Measurements from ENCODE around the gene FAT3.

Gene FAT3

DNA sequence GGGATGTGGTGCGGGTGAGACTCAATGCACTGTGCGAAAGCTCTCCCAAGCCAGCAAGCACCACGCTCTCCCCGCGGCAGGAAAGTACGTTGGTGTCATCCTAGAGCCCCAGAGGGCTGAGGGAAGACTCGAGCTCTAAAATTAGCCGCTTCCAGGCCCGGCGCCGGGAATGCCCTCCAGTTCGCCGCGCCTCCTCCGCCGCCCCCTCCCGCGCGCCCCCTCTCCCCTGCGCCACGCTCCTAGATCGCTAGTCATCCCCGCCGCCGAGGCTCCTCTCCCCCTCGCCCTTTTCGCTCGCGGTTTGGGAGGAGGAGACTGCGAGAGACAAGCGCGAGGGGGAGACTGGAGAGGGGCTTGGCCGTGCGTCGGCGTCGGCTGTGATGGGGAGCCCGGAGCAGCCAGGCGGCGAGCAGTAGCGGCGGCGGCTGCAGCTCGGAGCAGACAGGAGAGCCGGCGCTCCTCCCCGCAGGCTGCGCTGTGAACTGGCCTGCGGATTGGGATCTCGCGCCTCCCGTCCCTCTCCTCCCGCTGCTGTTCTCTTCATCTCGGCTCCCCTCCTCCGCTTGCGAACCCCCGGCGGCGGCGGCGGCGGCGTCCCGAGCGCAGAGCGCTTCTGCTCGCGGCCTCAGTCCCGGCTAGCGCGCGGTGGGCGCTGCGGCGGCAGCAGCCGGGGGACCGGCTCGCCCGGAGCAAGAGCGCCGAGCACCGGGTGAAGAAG, at the start of gene FAT3:
Gene FAT3 (plus strand): TSS at position 412 of the 718 bp plus-strand sequence. CDS start 127,295 bp downstream, outside the sequence.
- DNase-seq = peak; percentile 90

DNA sequence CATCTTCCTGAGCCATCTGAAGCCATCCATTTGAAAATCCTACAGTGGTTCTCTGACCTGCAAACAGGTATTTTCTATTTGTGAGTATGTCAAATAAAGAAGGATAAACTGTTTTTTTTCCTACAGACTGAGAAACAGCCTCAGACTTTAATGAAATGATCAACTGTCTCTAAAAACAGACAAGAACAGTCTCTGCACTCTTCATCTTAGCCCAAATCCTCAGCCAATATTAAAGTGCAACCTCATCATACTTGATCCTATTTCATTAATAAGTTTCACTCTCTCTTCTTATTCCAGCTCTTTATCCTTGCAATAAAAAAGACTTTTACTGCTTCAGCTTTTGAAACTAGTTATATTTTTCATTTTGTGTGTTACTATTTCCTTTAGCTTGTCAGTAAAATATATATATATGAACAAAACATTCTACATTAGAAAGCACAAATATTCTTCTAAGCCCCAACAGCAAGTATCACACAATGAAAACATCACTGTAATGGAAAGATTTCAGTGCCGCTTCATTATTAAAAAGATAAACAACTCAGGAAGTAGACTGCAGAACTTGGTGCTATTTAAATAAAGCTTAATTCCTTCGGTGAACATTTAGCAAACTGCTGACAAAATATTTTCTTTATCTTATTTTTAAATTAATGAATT, 45.5 kb upstream of the FAT3 start:
- no peak for DNase-seq

DNA sequence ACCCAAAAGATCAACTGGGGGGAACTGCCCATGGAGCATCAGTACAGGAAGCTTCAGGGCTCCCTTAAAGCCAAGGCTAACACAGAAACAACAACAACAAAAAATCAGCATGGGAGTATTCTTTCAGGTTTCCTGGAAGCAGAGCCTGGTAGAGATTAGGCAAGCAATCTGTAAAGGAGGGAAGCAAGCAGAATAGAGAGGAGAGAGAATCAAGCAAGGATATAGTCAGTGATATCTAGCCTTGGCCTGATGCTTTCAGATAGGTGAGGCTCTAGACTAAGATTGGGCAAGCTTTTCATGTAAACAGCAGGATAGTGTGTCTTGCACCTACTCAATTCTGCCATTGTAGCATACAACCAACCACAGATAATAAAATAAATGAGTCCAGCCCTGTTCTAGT, 44.4 kb upstream of the FAT3 start:
- DNase-seq = no peak

DNA sequence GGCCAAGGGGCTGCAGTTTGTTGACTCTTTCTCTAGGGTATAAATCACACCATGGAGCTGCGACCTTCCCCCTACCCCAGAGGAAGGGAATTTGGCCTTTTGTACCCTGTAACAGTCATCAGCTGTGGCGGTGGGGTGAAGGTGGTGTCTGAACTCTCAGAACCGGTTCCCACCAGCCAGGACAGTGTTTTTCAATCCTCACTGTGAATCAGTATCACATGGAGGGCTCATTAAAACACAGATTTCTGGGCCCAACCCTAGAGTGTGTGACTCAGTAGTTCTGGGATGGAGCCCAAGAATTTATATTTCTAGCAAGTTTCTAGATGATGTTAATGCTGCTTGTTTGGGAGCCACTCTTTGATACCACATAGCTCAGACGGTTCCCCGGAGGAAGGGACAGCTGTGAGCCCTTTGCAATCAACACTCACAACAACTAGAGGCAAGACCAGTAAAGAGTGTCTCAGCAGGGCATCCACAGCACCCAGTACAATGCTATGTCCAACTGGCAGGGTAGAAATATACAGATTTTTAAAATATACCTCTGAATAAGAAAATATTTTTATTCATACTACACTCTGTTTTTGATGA, 43.9 kb upstream of the FAT3 start:
- DNase-seq = no peak

DNA sequence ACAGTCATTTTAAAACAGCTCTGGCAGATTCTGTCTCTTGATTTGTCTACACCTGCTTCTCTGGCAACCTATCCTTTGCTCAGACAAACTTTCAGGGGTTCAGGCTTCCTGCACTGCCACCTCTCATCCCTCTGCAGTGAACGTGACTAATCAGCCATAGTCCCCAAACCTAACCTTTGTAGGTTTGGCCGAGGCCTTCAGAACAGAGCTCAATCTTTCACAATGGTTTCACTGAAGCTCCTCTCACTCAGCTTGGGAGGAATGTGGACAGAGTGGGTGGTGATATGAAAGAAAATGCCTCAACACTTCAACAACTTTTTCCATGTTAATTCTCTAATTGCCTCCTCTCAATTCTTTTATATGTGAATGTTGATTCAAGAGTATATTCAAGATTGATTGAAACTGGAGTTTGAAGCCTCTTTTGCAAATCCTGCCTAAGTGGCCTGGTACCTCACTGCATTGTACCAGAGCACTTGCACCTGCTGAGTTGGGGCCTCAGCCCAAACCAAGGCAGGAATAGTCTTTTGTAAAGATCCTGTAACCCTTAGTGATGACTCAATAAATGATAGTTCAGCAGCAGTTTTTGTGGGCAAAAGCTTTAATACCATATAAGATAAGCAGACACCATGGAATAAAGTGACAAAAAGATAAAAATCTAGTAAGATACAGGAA, 33.9 kb upstream of the FAT3 start:
- no peak for DNase-seq

DNA sequence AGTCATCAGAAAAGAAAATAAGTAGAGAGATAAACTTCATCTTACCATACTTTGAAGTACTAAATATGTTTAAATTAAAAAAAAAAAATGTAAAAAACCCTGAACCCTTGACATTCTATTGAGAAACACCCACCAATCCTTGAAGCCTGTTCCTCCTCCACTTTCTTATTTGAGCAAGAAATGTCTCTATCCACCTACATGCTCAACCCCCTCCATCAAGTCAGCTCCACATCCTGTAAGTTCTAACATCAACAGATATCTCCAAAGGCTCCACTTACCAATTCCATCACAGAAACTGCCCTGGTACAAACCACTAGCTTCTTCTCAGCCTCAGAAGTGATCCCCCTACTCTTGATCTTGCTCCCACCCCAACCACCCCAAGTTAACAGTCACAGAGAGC, 32.5 kb upstream of the FAT3 start:
- DNase-seq = no peak

DNA sequence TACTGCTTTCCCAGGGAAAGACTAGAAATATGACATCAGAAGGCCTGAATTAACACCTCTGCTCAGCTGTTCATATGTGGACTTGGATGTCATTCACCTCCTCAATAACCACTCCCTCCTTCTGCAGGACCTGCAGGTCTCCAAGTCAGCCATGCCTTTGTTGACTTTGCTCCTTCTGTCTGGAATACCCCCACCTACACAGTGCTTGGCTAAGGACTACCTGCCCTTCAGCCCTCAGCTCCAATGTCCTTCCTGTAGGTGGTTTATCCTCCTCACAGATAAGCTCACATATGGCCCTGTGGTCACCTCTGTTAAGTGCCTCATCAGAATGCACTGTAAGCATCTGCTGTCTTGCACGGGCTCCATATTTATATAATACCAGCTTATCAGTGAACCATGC, 26.4 kb upstream of the FAT3 start:
- no peak for DNase-seq

DNA sequence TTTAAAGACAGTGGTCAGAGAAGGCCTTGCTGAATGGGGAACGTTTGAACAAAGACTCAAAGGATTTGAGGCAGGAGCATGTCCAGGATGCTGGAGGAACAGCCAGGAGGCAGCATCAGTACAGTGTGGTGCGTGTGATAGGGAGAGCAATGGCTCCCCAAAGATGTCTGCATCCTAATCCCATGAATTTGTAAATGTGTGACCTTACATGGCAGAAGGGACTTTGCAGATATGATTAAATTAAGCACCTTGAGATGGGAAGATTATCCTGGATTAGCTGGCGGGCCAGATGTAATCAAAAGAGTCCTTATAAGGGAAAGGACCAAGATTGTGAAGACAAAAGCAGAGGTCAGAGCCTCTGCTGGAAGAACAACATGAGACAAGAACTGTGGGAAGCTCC, 24.6 kb upstream of the FAT3 start:
- no peak for DNase-seq

DNA sequence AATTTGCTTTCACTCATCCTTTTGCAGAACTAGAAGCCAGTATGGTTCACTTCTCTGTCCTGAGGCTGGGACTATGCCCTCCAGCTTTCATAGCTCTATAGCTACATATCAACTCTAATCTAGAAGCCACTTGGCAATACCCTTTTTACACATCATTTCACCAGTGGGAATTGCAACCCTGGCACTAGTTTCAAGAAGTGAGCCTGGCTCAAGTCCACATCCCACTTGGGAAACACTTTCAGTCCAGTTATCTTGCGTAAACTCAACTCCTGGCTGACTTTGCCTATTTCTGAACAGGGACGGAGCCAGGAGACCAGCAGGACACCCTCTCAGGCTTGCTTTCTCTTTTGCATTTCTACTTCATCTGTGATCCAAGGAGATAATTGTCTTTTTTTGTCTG, 19.9 kb upstream of the FAT3 start:
- DNase-seq = no peak

DNA sequence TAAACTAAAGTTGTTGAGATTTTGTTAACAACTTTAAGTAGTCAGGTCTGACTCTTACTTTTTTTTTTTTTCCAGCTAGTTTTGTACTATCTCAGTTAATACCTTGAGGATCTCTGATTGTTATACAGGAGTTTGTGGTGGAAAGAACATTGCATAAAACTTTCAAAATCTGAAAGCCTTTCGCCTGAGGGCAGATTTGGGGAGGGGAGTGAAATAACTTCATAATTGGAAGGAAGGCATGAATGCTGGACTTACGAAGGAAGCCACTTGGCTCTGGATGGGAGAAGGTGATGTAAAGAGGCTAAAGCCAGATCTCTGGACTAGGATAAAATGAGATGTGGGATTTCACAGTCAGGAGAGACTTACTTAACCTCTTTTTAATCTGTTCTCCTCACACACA, 18.2 kb upstream of the FAT3 start:
- DNase-seq = no peak

DNA sequence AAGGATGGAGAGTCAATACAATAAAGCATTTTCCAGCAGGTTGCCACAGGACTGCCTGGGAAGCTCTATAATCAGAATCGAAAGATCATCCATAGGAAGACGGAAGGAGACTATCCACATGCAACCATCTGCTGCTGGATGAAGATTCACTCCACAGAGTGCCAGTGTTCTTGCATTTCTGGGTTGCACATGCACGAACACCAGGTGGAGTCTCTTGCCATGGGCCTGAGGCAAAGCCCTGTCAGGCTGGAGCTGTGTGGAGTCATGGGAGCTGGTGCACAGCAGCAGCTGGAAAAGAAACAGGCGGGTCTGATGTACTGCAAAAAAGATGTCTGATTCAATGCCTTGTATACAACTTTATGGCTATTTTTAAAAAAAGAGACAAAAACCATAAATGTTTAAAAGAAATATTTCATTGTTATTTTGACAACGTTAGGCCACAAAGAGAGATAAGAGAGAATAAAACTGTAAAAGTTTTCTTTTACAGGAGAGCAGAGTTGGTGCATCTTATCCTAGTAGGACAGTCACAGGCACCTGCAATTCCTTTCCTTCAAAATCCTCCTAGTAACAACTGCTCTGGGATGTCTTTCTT, 12.9 kb upstream of the FAT3 start:
- DNase-seq = peak; percentile 38

DNA sequence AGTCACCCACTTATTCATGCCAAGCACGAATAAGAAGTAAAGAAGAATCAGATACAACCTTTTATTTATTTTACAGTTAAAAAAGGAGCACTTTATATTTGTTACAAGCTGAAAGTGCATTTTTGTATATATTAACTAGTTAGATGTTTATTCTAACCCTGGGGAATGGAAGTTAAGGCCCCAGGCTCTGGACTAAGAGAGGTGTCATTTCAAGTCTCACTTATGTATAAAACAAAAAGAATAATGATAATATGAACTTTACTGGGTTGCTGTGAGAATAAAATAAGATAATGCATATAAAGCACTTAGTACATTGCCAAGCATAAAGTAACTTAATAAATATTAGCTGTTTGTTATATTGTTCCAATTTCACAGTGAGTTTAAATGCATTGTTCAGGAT, 12.1 kb upstream of the FAT3 start:
- no peak for DNase-seq

DNA sequence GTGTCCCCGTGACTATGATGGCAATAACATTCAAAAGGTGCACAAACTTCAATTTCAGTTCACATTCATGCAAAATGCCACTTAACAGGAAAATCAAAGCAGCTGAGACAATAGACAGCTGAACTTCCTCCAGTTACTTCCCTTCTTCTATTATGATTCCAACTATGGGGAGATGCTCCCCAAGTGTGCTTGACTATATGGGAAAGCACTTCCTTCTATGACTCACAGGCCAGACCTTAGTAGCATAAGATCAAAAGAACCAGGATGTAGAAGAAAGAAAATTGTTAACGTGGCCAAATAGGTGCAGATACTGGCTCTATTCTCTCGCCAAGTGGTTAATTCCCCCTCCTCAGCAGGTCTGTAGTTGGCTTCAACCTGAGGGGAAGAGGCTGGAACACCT, 7.8 kb upstream of the FAT3 start:
- DNase-seq = no peak

DNA sequence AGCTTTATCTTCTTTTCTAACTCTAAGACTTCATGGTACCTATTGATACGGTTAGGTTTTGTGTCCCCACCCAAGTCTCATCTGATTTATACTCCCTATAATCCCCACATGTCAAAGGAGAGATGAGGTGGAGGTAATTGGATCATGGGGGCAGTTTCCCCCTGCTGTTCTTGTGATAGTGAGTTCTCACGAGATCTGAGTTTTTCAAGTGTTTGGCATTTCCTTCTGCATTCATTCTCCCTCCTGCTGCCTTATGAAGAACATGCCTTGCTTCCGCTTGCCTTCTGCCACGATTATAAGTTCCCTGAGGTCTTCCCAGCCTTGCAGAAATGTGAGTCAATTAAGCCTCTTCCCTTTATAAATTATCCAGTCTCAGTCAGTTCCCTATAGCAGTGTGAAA, 5.1 kb upstream of the FAT3 start:
- no peak for DNase-seq

DNA sequence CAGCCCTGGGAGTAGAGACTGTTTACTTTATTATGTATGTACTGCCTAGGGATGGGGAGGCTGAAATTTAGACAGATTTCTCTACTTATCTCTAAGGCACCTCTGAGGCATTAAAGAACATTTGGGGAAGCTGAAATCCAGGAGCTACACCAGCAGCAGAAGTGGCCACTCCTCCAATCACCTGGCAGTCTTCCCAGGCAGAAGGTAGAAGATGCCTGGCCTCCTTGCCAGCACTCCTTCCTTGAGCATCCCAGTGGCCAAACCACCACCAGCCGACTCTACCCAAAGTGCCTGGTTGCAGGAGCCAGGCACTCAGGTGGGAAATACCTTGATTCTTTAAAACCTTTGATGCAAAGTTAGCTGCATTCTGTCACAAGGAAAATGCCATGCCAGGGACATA, 1.9 kb upstream of the FAT3 start:
- DNase-seq = no peak

DNA sequence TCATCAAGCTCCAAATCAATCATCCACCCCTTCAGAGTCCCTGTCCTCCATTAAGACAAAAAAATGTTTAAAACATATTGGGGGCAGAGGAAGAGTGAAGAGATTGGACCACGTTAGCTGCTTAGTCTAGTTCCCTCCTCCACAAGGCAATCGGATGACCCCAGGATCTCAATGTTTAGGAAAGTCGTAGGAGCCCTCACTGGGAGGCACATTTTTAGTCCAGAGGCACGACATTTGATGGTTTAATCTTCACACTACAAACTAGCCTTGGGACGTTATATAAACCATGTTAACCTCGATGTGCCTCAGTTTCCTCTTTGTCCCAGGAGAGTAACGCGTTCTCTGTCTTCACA, 588 bp upstream of the FAT3 start:
- DNase-seq = no peak

DNA sequence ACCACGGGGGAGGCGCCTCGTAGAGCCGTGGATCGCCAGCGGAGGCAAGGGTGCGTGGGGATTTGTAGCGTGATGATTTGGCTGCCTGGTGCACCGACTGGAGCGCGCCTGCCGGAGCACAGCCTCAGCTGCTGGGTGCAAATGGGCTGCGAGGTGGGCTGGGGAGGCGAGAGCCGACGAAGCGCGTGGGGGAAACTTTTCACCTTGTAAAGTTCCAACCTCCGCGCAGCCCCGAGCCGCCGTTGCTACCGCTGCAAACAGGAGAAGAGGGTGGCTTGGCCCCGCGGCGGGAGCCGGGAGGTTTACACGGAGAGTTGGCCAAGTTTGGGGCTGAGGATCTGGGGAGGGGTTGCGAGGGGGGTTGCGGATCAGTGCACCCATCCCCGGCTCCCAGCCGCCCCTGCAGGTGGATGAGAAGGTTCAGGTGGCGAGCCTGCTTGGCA, 528 bp downstream of the FAT3 start:
- no peak for DNase-seq

DNA sequence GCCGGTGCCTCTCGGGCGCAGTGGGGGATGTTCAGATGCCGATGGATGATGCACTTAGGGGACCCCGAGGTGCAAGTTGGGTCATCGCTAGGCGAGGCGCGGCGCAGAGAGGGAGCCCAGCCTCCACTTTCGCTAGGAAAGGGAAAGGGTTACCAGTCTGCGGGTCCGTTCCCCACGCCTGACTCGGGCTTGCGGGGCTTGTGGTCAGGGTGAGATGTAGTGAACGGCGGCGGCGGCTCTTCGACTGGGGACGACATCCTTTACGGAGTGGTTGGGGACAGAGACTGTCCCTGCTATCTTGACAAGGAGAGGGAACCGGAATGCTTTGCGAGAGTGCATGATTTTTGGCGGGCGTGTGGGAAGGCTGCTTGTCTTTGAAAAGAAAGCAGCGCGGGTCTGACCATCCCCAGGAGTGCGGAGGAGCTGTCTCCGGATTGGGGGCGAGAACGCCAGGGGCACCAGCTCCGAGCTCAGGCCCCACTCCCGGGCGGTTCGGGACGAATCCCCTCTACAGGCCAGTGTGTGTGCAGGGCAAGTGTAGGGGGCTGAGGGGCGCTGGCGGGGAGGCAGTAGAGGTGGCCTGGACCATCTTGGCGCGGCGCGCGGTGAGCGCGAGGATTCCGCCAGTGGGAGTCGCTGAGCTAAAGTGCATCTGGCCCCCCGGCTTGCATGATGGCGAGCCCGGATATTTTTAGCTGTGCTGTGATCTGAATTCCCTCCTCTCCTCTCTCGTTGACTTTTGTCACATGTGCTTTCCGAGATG, 1.1 kb downstream of the FAT3 start:
- peak; percentile 77 for DNase-seq

DNA sequence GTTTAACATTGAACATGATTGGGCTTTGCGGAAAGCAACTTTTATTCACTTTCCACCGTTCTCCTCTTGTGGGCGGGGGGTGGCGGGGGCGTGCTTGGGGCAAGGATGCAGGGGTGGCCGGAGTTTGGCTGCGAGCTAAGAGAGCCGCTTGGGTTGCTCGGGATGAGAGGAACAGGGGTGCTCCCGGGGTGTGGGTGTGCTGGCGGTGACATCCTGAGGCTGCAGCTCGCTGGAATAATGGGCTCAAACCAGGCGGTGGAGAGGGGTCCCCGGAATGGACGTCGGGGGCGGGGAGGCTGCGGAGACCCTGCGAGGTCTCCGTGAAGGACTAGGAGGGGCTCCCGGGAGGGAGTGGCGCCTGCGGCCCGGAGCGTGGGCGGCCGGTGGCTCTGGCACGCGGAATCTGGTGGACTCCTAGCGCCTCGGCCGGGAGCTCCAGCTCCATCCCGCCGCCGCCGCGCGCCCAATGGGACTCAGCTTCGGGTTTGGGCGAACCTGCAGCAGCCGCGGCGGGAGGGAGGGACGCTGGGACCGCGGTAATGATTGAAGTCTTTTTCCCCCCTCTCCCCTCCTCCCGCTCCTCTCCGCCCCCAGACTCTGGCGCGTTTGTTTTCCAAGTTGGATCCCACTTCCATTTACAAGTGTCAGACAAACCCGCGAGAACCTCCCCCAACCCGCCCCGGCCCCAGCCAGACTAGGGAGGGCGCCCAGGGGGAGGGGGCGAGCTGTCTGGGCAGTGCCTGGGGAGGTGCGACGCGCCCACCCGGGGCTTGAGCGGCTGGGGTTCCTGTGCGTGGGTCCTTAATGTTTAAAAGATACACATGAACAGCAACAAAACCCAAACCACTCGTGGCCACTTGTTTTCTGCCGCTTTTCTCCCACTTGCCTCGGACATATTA, 2.0 kb downstream of the FAT3 start:
- peak; percentile 49 for DNase-seq

DNA sequence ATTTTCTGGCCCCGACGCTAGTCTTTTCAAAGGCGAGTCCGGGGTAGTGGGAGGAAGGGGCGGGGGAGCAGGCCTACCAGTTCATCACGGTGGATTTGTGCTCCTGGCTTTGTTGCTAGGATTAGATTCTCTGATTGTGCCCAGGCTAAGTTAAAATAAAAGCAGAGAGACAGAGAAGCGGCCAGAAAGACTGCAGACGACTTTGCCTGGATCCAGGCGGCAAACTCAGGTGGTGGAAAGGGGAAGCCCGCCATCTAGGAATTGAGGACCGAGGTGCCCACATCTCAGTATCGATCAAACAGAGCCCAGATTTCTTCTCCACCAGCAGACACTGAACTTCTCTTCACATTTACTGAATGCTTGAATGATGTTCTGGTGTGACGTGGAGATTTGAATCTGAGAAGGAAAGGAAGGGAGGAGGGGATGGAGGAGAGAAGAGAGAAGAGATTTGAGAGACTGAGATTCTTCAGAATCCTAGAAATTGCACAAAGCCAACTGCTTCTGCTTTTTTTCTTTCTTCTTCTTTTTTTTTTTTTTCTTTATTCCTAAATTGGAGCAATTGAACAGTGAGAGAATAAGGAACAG, 2.7 kb downstream of the FAT3 start:
- peak; percentile 25 for DNase-seq
